Upper lobe of left lung (tissue), 4 donors: Measurements from ENCODE around the gene SV2C.

Experiments
- CTCF ChIP-seq, 6 experiments: fragments of 450-650 bp in 4 of 6; fragments of 200-600 bp in 2 of 6; sonication (generic) in 2 of 6; IDR thresholded peaks; one replicate each; pipeline ENCODE4 v1.5.1; 2016 to 2019; ENCODE audit warnings: antibody characterized with exemption in 6 of 6
- EP300 ChIP-seq, 4 donors: sonication (generic); formaldehyde crosslinking; IDR thresholded peaks; one replicate each; pipeline ENCODE4 v1.5.1; 2017; ENCODE audit warnings: antibody characterized with exemption in 4 of 4, control low read depth in 2 of 4

- TF ChIP-seq CTCF (IDR thresholded peaks at IDR 0.05) (no peak), EP300 (IDR thresholded peaks at IDR 0.05) (no peak)
These were observed 282.4 kb downstream of the SV2C start for GRCh38 chr5:76365561-76365960.
